Lower leg skin (tissue), 4 donors: Measurements from ENCODE around the gene ABLIM1. TPM values are rescaled to one million over a fixed set of nuclear protein-coding genes. Genes with fewer than 3 reads are reported as not detected.

Experiments
- DNase-seq, 2 donors: peaks; one replicate each; pipeline ENCODE4 v3.0.0-alpha.2; 2019; ENCODE audit warnings: low spot score in 2 of 2
- H3K4me3 ChIP-seq: fragments of 200-600 bp; sonication (generic); 2 replicates; pipeline ENCODE4 v1.5.1; 2017; ENCODE audit warnings: mild to moderate bottlenecking, low read depth; ENCODE audit not compliant: poor library complexity, severe bottlenecking
- CTCF ChIP-seq, 3 donors: fragments of 450-650 bp; IDR thresholded peaks; one replicate each; pipeline ENCODE4 v1.5.1; 2016; ENCODE audit warnings: antibody characterized with exemption in 3 of 3, mild to moderate bottlenecking in 3 of 3, moderate library complexity in 2 of 3
- POLR2A ChIP-seq, 2 donors: fragments of 450-650 bp; IDR thresholded peaks; one replicate each; pipeline ENCODE4 v1.6.1; 2016 to 2017; ENCODE audit warnings: antibody characterized with exemption in 2 of 2, mild to moderate bottlenecking in 1 of 2, moderate library complexity in 1 of 2
- WGBS, 2 donors: methylation state at CpG; one replicate each; pipeline ENCODE4 v1.1.5; 2018; 5-methylcytosine and 5-hydroxymethylcytosine counted together
- intact Hi-C: fragments of 100-400 bp; cut with DNase I; formaldehyde crosslinking; loops from one replicate; pipeline ENCODE4 v1.15.0; 2023; ENCODE audit warnings: low total_unique reads
- total RNA-seq, 4 donors: library from RNA; depleted of rRNA; stranded (reverse); fragments of >200 nt; gene quantifications; one replicate each; pipeline ENCODE4 v1.1.0, GENCODE V29; 2016

ABLIM1 gene
- total RNA-seq, 4 donors from 2014 or later: 171 to 258 (median 209) TPM

- no peak for DNase-seq
- WGBS, 2 donors: 79 to 84% methylated on average over 4 of the region's 4 CpGs
- no peak for TF ChIP-seq CTCF (IDR thresholded peaks at IDR 0.05)
- TF ChIP-seq POLR2A (IDR thresholded peaks at IDR 0.05): no peak
- intact Hi-C loops: no loop called here
- H3K4me3 ChIP-seq: no peak overlapping the region
Observed at GRCh38 chr10:114629824-114630730, 28.0 kb downstream of the ABLIM1 start.

GRCh38 chr10:114629083-114629823, 28.8 kb downstream of the ABLIM1 start:
- no peak overlapping the region for H3K4me3 ChIP-seq

GRCh38 chr10:114628106-114628505, 30.0 kb downstream of the ABLIM1 start:
- DNase-seq: no peak
- TF ChIP-seq CTCF (IDR thresholded peaks at IDR 0.05) (no peak), POLR2A (IDR thresholded peaks at IDR 0.05) (no peak)
- H3K4me3 ChIP-seq: no peak overlapping the region
- WGBS, 2 donors: 95 to 97% methylated on average over 3 of the region's 3 CpGs
- intact Hi-C loops: no loop called here

More at GRCh38 chr10:114629083-114629823, 28.8 kb downstream of the ABLIM1 start:
- WGBS, 2 donors: 92 to 94% methylated on average over 9 of the region's 9 CpGs
- intact Hi-C loops: no loop called here
- no peak for TF ChIP-seq CTCF (IDR thresholded peaks at IDR 0.05)
- no peak for TF ChIP-seq POLR2A (IDR thresholded peaks at IDR 0.05)
- no peak for DNase-seq

GRCh38 chr10:114626841-114627240, 31.2 kb downstream of the ABLIM1 start:
- intact Hi-C loops: no loop called here
- no peak for DNase-seq
- H3K4me3 ChIP-seq: no peak overlapping the region
- TF ChIP-seq CTCF (IDR thresholded peaks at IDR 0.05) (no peak), POLR2A (IDR thresholded peaks at IDR 0.05) (no peak)
- WGBS, 2 donors: 75 to 92% methylated on average over 1 of the region's 1 CpG

GRCh38 chr10:114624951-114625780, 32.9 kb downstream of the ABLIM1 start:
- intact Hi-C loops: no loop called here
- H3K4me3 ChIP-seq: no peak overlapping the region
- TF ChIP-seq POLR2A (IDR thresholded peaks at IDR 0.05) (no peak), CTCF (IDR thresholded peaks at IDR 0.05) (no peak)
- 78 to 86% methylated on average over 5 of the region's 5 CpGs for WGBS, 2 donors
- DNase-seq: no peak
